Common myeloid progenitor, CD34-positive (primary cell): ENCODE measurements around the gene TCF12.
A peak's percentile ranks its signal among the peaks of the same experiment; 100 is the strongest.
"Not testable (repeated sequence)": the region's sequence is repeated elsewhere in the genome, so short reads cannot be mapped to it uniquely, and the experiment has no call there.

ENCODE experiments used
- CTCF ChIA-PET: fragments of 350-600 bp; sonication (Branson Sonifier 250); formaldehyde crosslinking; loops from one replicate; lab custom pipeline; 2021; ENCODE audit warnings: antibody characterized with exemption; lab: Charles Lee
- POLR2A ChIA-PET: fragments of 350-600 bp; sonication (Branson Sonifier 250); formaldehyde crosslinking; loops from one replicate; lab custom pipeline; 2021; ENCODE audit warnings: antibody characterized with exemption; lab: Charles Lee
- DNase-seq, 3 donors: peaks; one replicate each; pipeline versions ENCODE4 v3.0.0 to v3.0.0-alpha.2; 2013
- H3K27ac ChIP-seq, 2 experiments: 1 replicate in 1 of 2; 2 replicates in 1 of 2; pipeline ENCODE4 v1.7.0; 2013; ENCODE audit warnings: inconsistent platforms in 2 of 2, low read length in 2 of 2, mild to moderate bottlenecking in 2 of 2, low read depth in 1 of 2, moderate library complexity in 1 of 2; ENCODE audit not compliant: severe bottlenecking in 2 of 2, insufficient read depth in 1 of 2, poor library complexity in 1 of 2
- H3K27me3 ChIP-seq, 5 experiments: replicated peaks in 2 of 5; 1 replicate in 3 of 5; 2 replicates in 2 of 5; pipeline versions ENCODE4 v1.6.1 to v1.7.0; 2013; ENCODE audit warnings: low read length in 4 of 5, mild to moderate bottlenecking in 2 of 5, moderate library complexity in 2 of 5, inconsistent platforms in 1 of 5; ENCODE audit not compliant: insufficient read depth in 5 of 5, control insufficient read depth in 4 of 5
- H3K36me3 ChIP-seq, 4 experiments: 1 replicate in 2 of 4; 2 replicates in 2 of 4; pipeline versions ENCODE4 v1.6.1 to v1.7.0; 2013; ENCODE audit warnings: low read length in 3 of 4, control low read depth in 1 of 4, mild to moderate bottlenecking in 1 of 4; ENCODE audit not compliant: control insufficient read depth in 4 of 4, insufficient read depth in 4 of 4
- H3K4me1 ChIP-seq, 4 experiments: 1 replicate in 3 of 4; 2 replicates in 1 of 4; pipeline versions ENCODE4 v1.6.1 to v1.7.1; 2013; ENCODE audit warnings: low read length in 3 of 4, mild to moderate bottlenecking in 3 of 4, control low read depth in 1 of 4, inconsistent platforms in 1 of 4, moderate library complexity in 1 of 4; ENCODE audit not compliant: control insufficient read depth in 4 of 4, insufficient read depth in 4 of 4; ENCODE audit errors: control extremely low read depth in 1 of 4
- H3K4me3 ChIP-seq, 7 experiments: 1 replicate in 4 of 7; 2 replicates in 3 of 7; pipeline versions ENCODE4 v1.5.1 to v1.7.0; 2013; ENCODE audit warnings: mild to moderate bottlenecking in 7 of 7, low read length in 6 of 7, moderate library complexity in 6 of 7, inconsistent platforms in 2 of 7, low read depth in 2 of 7, control low read depth in 1 of 7; ENCODE audit not compliant: insufficient read depth in 4 of 7, control insufficient read depth in 1 of 7; ENCODE audit errors: extremely low read depth in 1 of 7
- H3K9me3 ChIP-seq, 5 experiments: 1 replicate in 4 of 5; 2 replicates in 1 of 5; pipeline versions ENCODE4 v1.6.1 to v1.7.1; 2013; ENCODE audit warnings: low read length in 4 of 5, mild to moderate bottlenecking in 2 of 5, inconsistent platforms in 1 of 5, low read depth in 1 of 5, moderate library complexity in 1 of 5; ENCODE audit not compliant: control insufficient read depth in 4 of 5, insufficient read depth in 2 of 5; ENCODE audit errors: control extremely low read depth in 1 of 5
- WGBS: methylation state at CpG from one replicate; pipeline ENCODE4 v1.1.5; 2013; ENCODE audit not compliant: insufficient coverage; 5-methylcytosine and 5-hydroxymethylcytosine counted together

The TCF12 gene

GRCh38 chr15:56996746-56997470 is 78.5 kb downstream of the TCF12 start:
- WGBS, result no CpG with 5 or more reads among the region's 3 CpGs
- H3K9me3 ChIP-seq, result peaks cover 0 to 6% (median 0%) of the 10 kb centered on the region in 5 experiments
- no peak overlapping the region for H3K4me3 ChIP-seq
- ChIA-PET POLR2A (no interaction called here), CTCF (no interaction called here)
- H3K27me3 ChIP-seq, result no peaks in the 10 kb centered on the region
- no peak overlapping the region for H3K27ac ChIP-seq
- DNase-seq, result no peak
- peaks cover 0 to 5% (median 0%) of the 10 kb centered on the region in 4 experiments for H3K4me1 ChIP-seq
- peaks cover 5 to 9% (median 8%) of the 10 kb centered on the region in 4 experiments for H3K36me3 ChIP-seq

- Histone ChIP-seq H3K27me3 (no peaks in the 10 kb centered on the region), H3K27ac (no peak overlapping the region), H3K36me3 (peaks cover 0 to 3% (median 1%) of the 10 kb centered on the region in 4 experiments), H3K9me3 (no peaks in the 10 kb centered on the region), H3K4me1 (peaks cover 0 to 3% (median 0%) of the 10 kb centered on the region in 4 experiments), H3K4me3 (no peak overlapping the region)
- DNase-seq, result no peak
- ChIA-PET POLR2A (no interaction called here), CTCF (interaction anchor here (0.6 to 1.4 kb wide), 3 partner anchors 14 to 69 kb away, joined by 3 to 4 read pairs (median 3); no protein-coding TSS in a partner anchor)
- no CpG with 5 or more reads among the region's 4 CpGs for WGBS
Observed at GRCh38 chr15:57003418-57003817, 85.0 kb downstream of the TCF12 start.

GRCh38 chr15:57005244-57005643 is 86.8 kb downstream of the TCF12 start:
- Histone ChIP-seq H3K4me1 (peaks cover 0 to 3% (median 0%) of the 10 kb centered on the region in 4 experiments), H3K36me3 (peaks cover 0 to 3% (median 1%) of the 10 kb centered on the region in 4 experiments), H3K27me3 (no peaks in the 10 kb centered on the region), H3K4me3 (no peak overlapping the region), H3K9me3 (no peaks in the 10 kb centered on the region), H3K27ac (no peak overlapping the region)
- no CpG with 5 or more reads among the region's 1 CpG for WGBS
- no peak for DNase-seq
- ChIA-PET POLR2A (no interaction called here), CTCF (interaction anchor here (1.1 kb wide), 1 partner anchor 17 kb away, joined by 3 read pairs; no protein-coding TSS in a partner anchor)

- peak in 1 of 3 donors; percentile 34 for DNase-seq
- H3K4me1 ChIP-seq, H3K27me3 ChIP-seq, POLR2A ChIA-PET, H3K27ac ChIP-seq, H3K36me3 ChIP-seq, H3K9me3 ChIP-seq, H3K4me3 ChIP-seq, CTCF ChIA-PET: not testable (repeated sequence)
- 100% methylated on average over 1 of the region's 1 CpG for WGBS
Observed at GRCh38 chr15:57007797-57008196, 89.4 kb downstream of the TCF12 start.

GRCh38 chr15:57010724-57011123 is 92.3 kb downstream of the TCF12 start:
- DNase-seq, result no peak
- H3K27ac ChIP-seq, result no peak overlapping the region
- 100% methylated on average over 1 of the region's 2 CpGs for WGBS
- ChIA-PET POLR2A (no interaction called here), CTCF (no interaction called here)
- H3K4me3 ChIP-seq, result no peak overlapping the region
- H3K36me3 ChIP-seq, result peaks cover 0 to 2% (median 0%) of the 10 kb centered on the region in 4 experiments
- H3K9me3 ChIP-seq, result no peaks in the 10 kb centered on the region
- H3K4me1 ChIP-seq, result no peaks in the 10 kb centered on the region
- no peaks in the 10 kb centered on the region for H3K27me3 ChIP-seq

GRCh38 chr15:57012556-57012955 is 94.1 kb downstream of the TCF12 start:
- Histone ChIP-seq H3K27me3 (no peaks in the 10 kb centered on the region), H3K27ac (no peak overlapping the region), H3K9me3 (no peaks in the 10 kb centered on the region), H3K4me1 (no peaks in the 10 kb centered on the region), H3K4me3 (no peak overlapping the region), H3K36me3 (peaks cover 0 to 4% (median 0%) of the 10 kb centered on the region in 4 experiments)
- CTCF ChIA-PET, result no interaction called here
- POLR2A ChIA-PET, result no interaction called here
- 82% methylated on average over 2 of the region's 3 CpGs for WGBS
- DNase-seq, result peak in 2 of 3 donors; percentile 33 to 42

- H3K27ac ChIP-seq, H3K9me3 ChIP-seq, H3K27me3 ChIP-seq, H3K4me3 ChIP-seq, H3K4me1 ChIP-seq, H3K36me3 ChIP-seq, POLR2A ChIA-PET, DNase-seq: not testable (repeated sequence)
- WGBS, result 100% methylated on average over 3 of the region's 5 CpGs
- CTCF ChIA-PET, result interaction anchor here (1.6 kb wide), 1 partner anchor 121 kb away, joined by 5 read pairs; no protein-coding TSS in a partner anchor
Observed at GRCh38 chr15:57014896-57015295, 96.5 kb downstream of the TCF12 start.
